Measurements from ENCODE around the gene C12orf43. TPM values are rescaled to one million over a fixed set of nuclear protein-coding genes. Genes with fewer than 3 reads are reported as not detected.
"Not testable (repeated sequence)": the region's sequence is repeated elsewhere in the genome, so short reads cannot be mapped to it uniquely, and the experiment has no call there.

The C12orf43 gene
- total RNA-seq, 2 donors from 2014 or later, result 13.8 to 15.2 TPM

DNA sequence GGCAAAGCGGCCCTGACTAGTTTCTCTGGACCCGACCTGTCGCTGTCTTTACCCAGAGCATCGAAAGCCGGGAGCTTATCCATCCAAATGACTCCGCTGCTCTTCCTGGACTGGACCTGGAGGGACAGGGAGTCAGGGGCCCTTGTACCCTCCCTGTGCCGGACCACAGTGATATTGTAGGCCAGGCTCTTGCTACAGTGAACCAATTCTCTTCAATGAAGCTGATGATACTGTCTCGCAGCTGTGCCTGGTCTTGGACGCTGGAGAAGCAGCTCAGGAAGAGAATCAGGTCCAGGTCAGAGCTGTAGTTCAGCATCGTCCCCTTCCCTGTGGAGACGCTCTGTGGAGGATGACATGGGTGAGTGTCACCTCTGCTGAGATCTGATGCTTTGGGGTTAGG, 37.4 kb upstream of the C12orf43 start:
- TF ChIP-seq, protein P1, sequence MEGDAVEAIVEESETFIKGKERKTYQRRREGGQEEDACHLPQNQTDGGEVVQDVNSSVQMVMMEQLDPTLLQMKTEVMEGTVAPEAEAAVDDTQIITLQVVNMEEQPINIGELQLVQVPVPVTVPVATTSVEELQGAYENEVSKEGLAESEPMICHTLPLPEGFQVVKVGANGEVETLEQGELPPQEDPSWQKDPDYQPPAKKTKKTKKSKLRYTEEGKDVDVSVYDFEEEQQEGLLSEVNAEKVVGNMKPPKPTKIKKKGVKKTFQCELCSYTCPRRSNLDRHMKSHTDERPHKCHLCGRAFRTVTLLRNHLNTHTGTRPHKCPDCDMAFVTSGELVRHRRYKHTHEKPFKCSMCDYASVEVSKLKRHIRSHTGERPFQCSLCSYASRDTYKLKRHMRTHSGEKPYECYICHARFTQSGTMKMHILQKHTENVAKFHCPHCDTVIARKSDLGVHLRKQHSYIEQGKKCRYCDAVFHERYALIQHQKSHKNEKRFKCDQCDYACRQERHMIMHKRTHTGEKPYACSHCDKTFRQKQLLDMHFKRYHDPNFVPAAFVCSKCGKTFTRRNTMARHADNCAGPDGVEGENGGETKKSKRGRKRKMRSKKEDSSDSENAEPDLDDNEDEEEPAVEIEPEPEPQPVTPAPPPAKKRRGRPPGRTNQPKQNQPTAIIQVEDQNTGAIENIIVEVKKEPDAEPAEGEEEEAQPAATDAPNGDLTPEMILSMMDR (IDR thresholded peaks at IDR 0.05), result no peak
- no peak for TF ChIP-seq POLR2AphosphoS5 (IDR thresholded peaks at IDR 0.05)
- TF ChIP-seq POLR2A (IDR thresholded peaks at IDR 0.05), result no peak

DNA sequence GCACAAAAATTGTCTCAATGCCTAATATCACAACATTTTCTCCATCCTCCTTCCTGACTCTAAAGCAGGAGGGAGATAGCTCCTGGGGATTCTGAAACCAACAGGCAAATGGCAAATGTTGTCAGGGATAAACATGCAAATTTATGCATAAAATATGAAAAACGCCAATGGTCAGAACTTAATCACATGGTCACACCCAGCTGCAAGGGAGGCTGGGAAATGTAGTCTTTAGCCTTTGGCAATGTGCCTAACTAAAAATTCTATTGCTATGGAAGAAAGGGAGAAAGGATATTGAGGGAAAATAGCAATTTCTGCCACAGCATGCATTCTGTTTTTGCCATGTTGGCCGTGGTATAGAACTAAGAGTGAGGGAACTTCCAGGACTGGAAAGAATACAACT, 34.4 kb upstream of the C12orf43 start:
- intact Hi-C loops (cut with DNase I), result no loop called here
- Histone ChIP-seq H3K27ac (no peak overlapping the region), H3K27me3 (replicated peaks; ENCODE audit: insufficient read depth) (no peaks in the 10 kb centered on the region), H3K4me1 (replicated peaks) (no peaks in the 10 kb centered on the region), H3K4me3 (no peak overlapping the region), H3K36me3 (no peaks in the 10 kb centered on the region), H3K9me3 (no peaks in the 10 kb centered on the region)
- WGBS, result 75% methylated on average over 2 of the region's 2 CpGs
- no peak for DNase-seq (ENCODE audit: low spot score)
- TF ChIP-seq POLR2AphosphoS5 (IDR thresholded peaks at IDR 0.05) (no peak), POLR2A (IDR thresholded peaks at IDR 0.05) (no peak)
- TF ChIP-seq, protein P1 (IDR thresholded peaks at IDR 0.05), result no peak

More for the DNA sequence above, 37.4 kb upstream of the C12orf43 start:
- Histone ChIP-seq H3K4me3 (no peak overlapping the region), H3K4me1 (replicated peaks) (no peaks in the 10 kb centered on the region), H3K27me3 (replicated peaks; ENCODE audit: insufficient read depth) (no peaks in the 10 kb centered on the region), H3K27ac (no peak overlapping the region), H3K36me3 (no peaks in the 10 kb centered on the region), H3K9me3 (no peaks in the 10 kb centered on the region)
- intact Hi-C loops (cut with DNase I), result no loop called here
- WGBS, result 95% methylated on average over 11 of the region's 11 CpGs
- DNase-seq (ENCODE audit: low spot score), result no peak

DNA sequence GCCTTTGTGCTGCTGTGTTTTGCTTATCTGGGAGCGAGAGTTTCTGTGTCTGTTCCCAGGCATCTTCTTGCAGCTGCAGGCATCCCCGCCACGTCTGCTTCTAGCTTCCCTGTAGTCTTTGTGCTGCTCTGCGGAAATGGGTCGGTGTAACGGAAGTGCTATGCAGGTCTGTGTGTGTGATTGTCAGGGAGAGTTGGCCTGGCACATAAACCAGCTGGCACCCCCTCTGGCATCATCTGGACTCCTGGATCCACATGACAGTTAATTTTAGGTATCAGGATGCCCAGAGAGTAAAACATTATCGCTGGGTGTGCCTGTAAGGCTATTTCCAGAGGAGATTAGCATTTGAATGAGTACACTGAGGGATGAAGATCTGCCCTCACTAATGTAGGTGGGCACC, 32.2 kb upstream of the C12orf43 start:
- intact Hi-C loops (cut with DNase I), result no loop called here
- WGBS, result 71% methylated on average over 7 of the region's 7 CpGs
- Histone ChIP-seq H3K27me3 (replicated peaks; ENCODE audit: insufficient read depth) (no peaks in the 10 kb centered on the region), H3K4me1 (replicated peaks) (no peaks in the 10 kb centered on the region), H3K27ac (no peak overlapping the region), H3K9me3 (no peaks in the 10 kb centered on the region), H3K4me3 (no peak overlapping the region), H3K36me3 (no peaks in the 10 kb centered on the region)
- no peak for DNase-seq (ENCODE audit: low spot score)
- TF ChIP-seq POLR2A (IDR thresholded peaks at IDR 0.05), result no peak
- TF ChIP-seq, protein P1 (IDR thresholded peaks at IDR 0.05), result no peak
- no peak for TF ChIP-seq POLR2AphosphoS5 (IDR thresholded peaks at IDR 0.05)

DNA sequence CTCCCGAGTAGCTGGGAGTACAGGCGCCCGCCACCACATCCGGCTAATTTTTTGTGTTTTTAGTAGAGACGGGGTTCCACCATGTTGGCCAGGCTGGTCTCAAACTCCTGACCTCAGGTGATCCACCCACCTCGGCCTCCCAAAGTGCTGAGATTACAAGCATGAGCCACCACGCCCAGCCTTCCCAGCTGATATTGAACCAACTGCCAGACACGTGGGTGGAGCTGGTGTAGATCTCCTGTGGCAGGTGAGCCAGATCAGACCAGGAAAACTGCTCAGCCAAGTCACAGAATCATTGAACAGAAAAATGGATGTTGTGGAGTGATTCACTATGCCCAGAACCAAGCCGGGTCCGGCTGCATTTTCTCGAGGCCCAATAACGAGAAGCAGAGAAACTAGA, 31.1 kb upstream of the C12orf43 start:
- H3K4me1 ChIP-seq (replicated peaks); H3K4me3 ChIP-seq; H3K27ac ChIP-seq; H3K36me3 ChIP-seq; H3K9me3 ChIP-seq; H3K27me3 ChIP-seq (replicated peaks; ENCODE audit: insufficient read depth); DNase-seq (ENCODE audit: low spot score); intact Hi-C loops (cut with DNase I): not testable (repeated sequence)
- 74% methylated on average over 12 of the region's 12 CpGs for WGBS

DNA sequence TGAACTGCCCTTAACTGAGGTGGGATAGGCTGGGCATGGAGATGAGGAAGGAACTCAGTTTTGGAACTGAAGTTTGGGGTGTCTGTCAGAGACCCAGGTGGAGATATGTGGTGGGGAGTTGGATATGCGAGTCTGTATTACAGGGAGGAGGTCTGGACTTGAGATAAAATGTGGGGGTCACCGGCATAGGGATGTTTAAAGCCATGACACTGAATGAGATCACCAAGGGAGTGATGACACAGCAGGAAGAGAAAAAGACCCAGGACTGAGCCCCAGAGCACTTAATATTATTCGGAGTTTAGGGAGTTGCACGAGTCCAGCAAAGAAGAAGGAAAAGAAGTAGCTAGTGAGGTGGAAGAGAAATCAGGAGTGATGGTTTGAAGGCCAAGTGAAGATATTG, 26.8 kb upstream of the C12orf43 start:
- no peaks in the 10 kb centered on the region for H3K36me3 ChIP-seq
- no peak for DNase-seq (ENCODE audit: low spot score)
- no peaks in the 10 kb centered on the region for H3K4me1 ChIP-seq (replicated peaks)
- 85% methylated on average over 4 of the region's 4 CpGs for WGBS
- no peak overlapping the region for H3K4me3 ChIP-seq
- no peak overlapping the region for H3K27ac ChIP-seq
- H3K27me3 ChIP-seq (replicated peaks; ENCODE audit: insufficient read depth), result no peaks in the 10 kb centered on the region
- intact Hi-C loops (cut with DNase I), result no loop called here
- H3K9me3 ChIP-seq, result no peaks in the 10 kb centered on the region
- no peak for TF ChIP-seq POLR2A (IDR thresholded peaks at IDR 0.05)
- TF ChIP-seq POLR2AphosphoS5 (IDR thresholded peaks at IDR 0.05), result no peak
- TF ChIP-seq, protein P1 (IDR thresholded peaks at IDR 0.05), result no peak
